ENCODE measurements around the gene ARHGEF4. TPM values are rescaled to one million over a fixed set of nuclear protein-coding genes. Genes with fewer than 3 reads are reported as not detected.

Gene ARHGEF4, protein sequence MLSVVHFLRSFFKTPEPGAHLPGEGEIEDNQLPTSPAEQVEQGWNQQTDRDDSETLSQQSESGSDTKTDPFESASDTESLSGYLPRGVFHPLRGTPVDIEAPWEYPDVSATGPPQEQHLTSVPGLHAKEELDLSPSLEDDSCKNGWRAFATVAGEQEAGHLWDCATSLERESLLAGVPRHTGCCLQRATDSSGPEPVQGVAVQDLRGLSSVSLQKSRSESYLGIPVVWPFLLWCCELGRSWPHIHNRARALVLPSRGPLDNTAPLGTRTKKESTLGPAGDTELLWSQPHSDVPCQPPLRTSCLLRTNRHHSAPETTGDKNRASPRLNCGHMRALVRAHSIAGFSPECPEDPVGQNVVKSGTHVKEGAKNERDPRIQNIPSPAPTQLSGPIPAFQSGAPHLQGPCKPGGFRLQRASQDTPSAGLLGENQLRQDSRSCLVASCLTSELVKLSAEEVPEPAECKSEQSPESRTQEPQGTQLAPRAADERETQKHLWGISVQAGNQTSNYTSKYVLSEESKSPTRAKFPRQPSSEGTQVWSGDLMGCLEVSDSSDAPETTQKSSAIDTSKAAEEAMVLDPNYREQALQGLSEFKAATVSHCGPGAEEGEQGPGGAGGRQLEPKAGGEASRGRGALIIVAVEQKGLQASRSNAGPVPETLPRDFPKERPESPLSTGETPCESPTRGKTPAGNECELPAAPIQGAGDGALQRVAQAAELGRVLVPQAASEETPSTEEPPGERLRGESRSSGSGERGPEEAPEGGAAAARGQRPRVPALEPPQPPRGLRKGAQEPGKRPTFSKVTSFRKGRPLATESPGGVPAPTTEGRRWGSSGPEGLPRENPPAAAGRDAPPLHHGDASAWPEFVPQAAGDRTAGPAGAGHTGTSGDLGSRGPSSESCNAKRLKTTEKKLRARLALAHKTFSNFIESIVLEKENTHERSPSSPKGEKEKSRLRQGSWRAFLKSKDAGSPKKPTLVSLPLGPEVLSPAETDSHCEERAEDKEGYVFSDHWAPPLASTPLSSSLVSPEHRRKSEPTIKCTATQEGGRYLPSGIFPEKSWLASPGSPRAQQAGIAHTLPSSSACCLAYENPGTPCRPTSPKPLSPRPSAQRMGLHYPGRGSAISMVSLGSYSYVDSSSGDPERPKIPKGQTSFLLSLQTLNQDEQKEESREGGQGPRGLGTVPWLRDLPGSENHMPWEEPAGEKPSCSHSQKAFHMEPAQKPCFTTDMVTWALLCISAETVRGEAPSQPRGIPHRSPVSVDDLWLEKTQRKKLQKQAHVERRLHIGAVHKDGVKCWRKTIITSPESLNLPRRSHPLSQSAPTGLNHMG (N-terminal part only)
- total RNA-seq (2014; rRNA removed; shearing (Covaris generic); ENCODE audit: low replicate concordance) = 0.89 and 7.6 TPM in 2 replicates

DNA sequence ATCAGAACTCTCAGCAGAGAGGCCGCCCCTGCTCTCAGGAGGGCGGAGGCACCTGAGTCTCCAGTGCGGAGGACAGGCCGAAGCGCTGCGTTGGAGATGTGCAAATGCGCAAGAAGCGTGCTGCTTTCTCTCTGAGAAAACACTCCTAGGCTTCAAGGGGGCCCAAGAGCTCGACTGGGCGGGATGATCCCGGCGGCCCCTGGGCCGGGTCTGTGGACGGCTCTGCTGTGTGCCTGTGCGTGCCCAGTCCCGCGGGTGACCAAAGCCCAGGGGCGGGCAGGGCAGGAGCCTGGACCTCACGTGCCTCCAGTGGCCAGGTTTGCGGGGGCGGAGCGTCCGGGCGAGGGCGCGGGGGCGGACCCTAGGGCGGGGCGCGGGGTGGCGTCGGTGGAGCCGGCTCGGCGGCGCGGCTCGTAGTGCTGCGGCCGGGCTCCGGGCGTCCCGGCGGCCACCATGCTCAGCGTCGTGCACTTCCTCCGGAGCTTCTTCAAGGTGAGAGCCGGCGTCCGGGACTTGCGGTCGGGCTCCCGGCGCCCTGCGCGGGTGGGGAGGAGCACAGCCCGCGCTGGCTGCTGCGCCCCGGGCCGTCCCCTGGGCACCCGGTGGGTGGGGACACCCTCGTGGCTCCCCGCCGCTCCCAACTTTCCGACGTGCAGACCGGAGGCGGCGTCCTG lies at the start of gene ARHGEF4:
Gene ARHGEF4, plus strand, starts transcription at position 414 of the 674 bp plus-strand sequence. Its CDS starts 40 bp downstream, at position 454.
- peak; percentile 54 for DNase-seq
- H3K27me3 ChIP-seq = peaks cover 2% of the 10 kb centered on the region; the same call in 1 of the 2 replicates
- no peaks in the 10 kb centered on the region for H3K36me3 ChIP-seq
- peak within 1 kb of the TSS; percentile 41 for H3K4me3 ChIP-seq
- no peaks in the 10 kb centered on the region for H3K9me3 ChIP-seq

DNA sequence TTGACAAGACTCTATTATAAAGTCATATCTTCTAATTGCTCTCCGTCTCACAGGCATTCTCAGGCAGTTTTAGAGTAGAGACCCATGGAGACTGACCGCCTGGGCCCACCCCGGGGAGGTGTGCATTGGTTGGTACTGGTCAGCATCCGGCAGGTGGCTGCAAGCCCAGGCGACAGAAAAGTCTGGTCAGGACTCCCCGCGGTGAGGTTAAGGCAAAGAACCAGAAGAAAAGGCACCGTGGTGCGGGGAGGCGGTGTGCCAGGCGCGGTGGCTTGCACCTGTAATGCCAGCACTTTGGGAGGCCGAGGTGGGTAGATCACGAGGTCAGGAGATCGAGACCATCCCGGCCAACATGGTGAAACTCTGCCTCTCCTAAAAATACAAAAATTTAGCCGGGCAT lies 48.9 kb upstream of the ARHGEF4 start:
- no peak overlapping the region for H3K4me3 ChIP-seq
- DNase-seq = no peak
- H3K9me3 ChIP-seq = no peaks in the 10 kb centered on the region
- no peaks in the 10 kb centered on the region for H3K36me3 ChIP-seq
- no peaks in the 10 kb centered on the region for H3K27me3 ChIP-seq

DNA sequence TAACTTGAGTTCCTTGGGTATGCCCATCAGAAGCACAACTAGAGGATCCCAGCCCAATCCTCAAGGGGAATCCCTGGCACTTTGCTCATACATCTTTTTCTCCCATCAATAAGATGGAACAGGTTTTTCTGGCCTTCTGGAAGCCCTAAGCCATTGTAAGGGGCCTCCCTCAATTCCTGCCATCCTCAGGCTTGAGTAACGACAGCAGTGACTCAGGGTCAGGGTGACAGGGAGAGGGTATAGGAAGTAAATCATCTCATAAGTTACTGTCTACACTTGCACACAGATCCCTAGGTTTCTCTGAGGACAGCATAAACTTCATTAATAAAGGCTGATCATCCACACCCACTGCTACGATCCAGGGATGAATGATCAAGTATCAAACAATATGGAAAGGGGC lies 46.4 kb upstream of the ARHGEF4 start:
- Histone ChIP-seq H3K27me3 (no peaks in the 10 kb centered on the region), H3K4me3 (no peak overlapping the region), H3K9me3 (no peaks in the 10 kb centered on the region), H3K36me3 (no peaks in the 10 kb centered on the region)
- DNase-seq = no peak

DNA sequence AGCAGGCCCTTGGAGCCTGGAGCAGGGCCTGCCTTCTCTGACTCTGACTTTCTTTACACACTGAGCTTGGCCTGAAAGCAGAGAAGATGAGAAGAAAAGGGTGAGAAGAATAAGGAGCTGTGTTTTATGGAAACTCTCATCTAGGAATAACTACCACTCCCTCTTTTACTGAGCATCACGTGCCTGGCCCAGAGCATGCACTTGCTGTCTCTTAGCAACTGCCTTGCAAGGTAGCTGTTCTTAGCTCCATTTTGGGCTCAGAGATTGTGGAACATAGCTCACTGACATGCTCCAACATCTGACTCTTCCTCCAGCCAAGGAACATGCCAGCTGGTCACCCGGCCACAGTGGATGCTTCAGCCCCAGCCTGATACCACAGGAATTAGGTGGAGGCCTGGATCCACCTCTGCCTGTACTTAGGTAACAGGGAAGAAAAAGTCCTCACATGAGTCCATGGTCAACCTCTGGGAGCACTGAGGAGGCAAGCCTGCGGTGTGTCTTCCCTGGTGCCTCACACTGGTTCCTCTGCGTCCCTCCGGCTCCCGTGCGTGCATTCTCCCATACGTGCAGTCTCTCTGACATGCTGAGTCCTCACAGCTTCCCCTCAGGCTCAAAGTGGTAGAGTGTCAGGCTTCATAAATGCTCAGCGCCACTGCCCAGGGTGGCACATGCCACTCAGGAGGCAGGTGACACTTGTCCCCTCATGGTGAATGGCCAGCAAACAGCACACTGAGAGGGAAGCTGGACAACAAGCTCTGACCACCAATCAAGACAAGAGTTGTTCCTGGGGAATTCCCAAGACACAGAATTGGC lies 45.7 kb upstream of the ARHGEF4 start:
- Histone ChIP-seq H3K27me3 (no peaks in the 10 kb centered on the region), H3K36me3 (no peaks in the 10 kb centered on the region), H3K4me3 (no peak overlapping the region), H3K9me3 (no peaks in the 10 kb centered on the region)
- DNase-seq = no peak

DNA sequence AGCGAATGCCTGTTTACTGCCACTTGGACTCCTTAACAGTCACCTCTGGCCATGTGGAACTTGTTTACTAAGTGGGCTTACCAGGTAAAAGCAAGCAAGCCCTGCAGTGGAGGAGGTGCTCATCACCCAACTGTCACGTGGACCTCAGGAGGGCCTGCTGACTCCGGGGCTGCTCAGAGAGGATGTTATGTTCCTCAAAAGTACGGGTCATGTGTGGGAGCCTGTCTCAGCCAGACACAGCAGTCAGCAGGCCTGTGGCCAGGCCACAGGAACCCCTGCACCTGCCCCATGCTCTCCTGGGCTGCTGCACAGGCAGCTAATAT lies 45.1 kb upstream of the ARHGEF4 start:
- no peak for DNase-seq
- no peaks in the 10 kb centered on the region for H3K36me3 ChIP-seq
- no peaks in the 10 kb centered on the region for H3K9me3 ChIP-seq
- H3K4me3 ChIP-seq = no peak overlapping the region
- no peaks in the 10 kb centered on the region for H3K27me3 ChIP-seq

DNA sequence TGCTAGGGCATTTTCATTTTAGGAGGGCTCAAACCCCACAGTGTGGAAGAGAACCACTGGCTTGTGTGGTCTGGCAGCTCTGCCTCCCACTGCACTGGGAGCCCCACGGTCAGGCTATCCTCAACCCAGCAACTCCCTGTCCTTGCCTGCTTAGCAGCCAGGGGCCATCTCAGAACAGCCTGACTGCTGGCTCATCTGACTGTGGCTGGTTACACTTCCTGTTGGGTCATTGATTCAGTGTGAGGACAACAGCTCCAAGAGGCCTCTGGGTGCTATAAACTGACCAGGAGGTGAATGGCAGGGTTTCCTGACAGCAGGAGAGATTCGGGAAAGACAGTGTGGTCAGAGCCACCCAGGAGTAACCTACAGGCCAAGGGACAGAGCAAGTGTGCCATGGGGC lies 41.3 kb upstream of the ARHGEF4 start:
- Histone ChIP-seq H3K36me3 (no peaks in the 10 kb centered on the region), H3K9me3 (no peaks in the 10 kb centered on the region), H3K27me3 (no peaks in the 10 kb centered on the region), H3K4me3 (no peak overlapping the region)
- no peak for DNase-seq

DNA sequence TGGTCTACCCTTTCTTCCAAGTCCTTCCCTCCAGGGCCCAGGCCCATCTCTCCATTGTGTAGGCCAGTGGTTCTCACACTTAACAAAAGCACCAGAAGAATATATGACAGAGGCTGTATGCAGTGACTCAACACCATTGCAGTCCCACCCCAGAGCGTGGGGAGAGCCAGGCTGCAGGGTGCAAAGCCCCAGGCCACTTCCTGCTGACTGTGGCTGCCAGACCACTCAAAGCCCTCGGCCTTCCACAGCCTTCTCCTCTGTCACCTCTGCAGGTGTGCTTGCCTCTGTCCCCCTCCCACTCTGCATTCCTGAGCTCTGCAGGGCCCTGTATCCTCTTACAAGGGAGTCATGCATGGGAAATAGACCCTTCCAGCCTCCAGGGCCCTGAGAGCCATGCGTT lies 40.4 kb upstream of the ARHGEF4 start:
- DNase-seq = no peak
- H3K4me3 ChIP-seq = no peak overlapping the region
- H3K27me3 ChIP-seq = no peaks in the 10 kb centered on the region
- no peaks in the 10 kb centered on the region for H3K9me3 ChIP-seq
- no peaks in the 10 kb centered on the region for H3K36me3 ChIP-seq

DNA sequence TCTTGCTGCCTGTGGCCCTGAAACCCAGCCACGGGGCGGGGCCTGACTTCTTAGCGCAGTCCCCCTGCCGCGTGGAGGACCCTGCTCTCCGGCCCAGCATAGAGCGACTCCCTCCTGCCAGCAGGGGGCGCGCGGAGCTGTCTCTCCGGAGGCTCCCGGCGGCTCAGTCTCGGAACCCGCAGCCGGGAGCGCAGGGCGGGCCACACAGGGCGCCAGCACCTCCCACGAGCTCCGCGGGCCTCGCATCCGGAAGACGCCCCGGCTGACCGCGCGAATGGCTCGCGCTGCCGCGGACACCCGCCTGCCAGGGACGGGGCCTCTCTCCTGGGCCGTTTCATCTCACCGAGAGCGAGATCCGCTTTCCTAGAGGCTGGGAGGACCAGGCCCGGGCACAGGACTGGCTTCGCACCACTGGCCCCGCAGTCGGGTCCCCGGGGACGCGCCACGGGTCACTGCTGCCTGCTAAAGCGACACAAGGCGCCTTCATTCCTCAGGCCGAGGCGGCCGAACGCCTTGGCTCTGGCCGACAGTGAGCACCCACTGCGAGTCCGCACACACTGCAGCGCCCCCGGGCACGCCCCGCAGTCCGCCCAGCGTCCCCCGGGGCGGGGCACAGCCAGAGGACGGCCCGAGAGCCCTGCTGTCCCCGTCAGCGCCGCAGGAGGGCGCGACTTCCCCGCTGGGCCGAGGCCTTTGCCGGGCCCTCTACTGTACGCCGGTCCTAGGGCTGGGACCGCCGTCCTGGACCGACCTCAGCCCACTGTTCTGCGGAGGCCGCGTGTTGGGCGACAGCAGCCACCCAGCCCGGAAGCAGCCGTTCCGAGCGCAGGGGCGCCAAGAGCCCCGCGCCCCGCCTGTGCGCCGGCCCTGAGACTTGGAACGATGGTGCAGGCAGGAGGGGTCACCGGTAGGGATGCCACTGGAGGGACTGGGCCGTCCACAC lies 39.0 kb upstream of the ARHGEF4 start:
- no peaks in the 10 kb centered on the region for H3K27me3 ChIP-seq
- H3K36me3 ChIP-seq = no peaks in the 10 kb centered on the region
- no peaks in the 10 kb centered on the region for H3K9me3 ChIP-seq
- H3K4me3 ChIP-seq = peak overlapping the region; percentile 89
- DNase-seq = peak; percentile 89

DNA sequence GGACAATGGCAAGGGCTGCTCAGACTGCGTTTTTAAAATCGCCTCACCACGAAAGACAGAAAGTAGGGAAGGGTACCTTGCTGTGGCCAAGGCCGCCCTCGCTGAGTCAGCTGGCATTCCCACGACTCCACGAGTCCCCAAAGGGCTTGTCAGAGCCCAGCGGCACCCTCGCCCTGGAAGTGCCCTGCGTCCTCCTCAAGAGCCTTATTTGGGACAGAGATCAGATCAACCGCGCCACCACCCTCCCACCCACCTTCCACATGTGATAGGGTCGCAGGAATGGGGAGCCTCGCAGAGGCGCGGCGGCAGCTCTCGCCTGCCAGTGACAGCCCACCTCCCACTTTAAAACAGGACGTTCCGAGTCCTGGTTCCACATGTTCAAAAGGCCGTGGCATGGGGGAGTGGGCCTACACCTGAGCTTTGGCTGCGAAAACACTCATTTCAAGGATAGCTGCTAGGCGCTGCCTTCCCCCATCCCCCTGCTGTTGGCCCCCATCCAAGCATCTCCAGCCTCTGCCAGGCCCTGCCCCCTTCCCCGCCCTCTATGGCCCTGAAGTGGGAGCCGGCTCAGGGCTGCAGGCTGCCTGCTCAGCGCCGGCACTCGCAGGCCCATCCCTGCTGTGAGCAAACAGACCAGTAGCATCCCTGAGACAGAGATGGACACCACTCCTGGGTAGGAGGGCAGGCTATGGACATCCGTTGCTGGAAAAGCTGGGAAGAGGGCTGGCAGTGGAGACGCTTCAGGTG lies 38.1 kb upstream of the ARHGEF4 start:
- H3K4me3 ChIP-seq = peak overlapping the region; percentile 89
- no peaks in the 10 kb centered on the region for H3K36me3 ChIP-seq
- no peaks in the 10 kb centered on the region for H3K27me3 ChIP-seq
- H3K9me3 ChIP-seq = no peaks in the 10 kb centered on the region
- no peak for DNase-seq

DNA sequence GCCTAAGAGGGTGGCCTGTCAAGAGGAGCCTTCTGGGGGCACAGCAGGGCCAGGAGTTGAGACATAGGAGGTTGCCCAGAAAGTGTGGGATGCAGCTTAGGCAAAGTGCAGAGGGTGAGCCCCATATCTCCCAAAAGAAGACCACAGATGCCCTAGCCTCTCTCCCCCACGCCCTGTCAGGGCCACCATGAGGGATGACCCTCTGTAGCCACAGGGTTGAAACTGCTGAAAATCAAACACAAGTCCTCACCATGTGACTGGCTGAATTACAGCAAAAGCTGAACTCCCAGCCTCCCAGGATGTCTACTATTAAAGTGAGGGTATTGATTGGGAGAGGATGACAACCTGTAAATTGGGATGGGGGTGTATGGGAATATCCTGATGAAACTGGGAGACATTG lies 37.4 kb upstream of the ARHGEF4 start:
- DNase-seq = no peak
- Histone ChIP-seq H3K27me3 (no peaks in the 10 kb centered on the region), H3K36me3 (no peaks in the 10 kb centered on the region), H3K9me3 (no peaks in the 10 kb centered on the region), H3K4me3 (no peak overlapping the region)

DNA sequence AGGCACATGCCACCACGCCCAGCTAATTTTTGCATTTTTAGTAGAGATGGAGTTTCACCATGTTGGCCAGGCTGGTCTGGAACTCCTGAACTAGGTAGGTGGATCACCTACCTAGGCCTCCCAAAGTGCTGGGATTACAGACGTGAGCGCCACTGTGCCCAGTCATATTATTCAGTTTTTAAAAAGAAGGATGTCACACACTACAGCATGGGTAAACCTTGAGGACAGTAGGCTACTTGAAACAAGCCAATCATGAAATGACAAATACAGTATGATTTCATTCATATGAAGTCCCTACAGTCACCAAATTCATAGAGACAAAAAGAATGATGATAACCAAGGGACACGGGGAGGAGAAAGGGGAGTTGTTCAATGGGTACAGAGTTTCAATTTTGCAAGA lies 31.1 kb upstream of the ARHGEF4 start:
- Histone ChIP-seq H3K27me3 (no peaks in the 10 kb centered on the region), H3K4me3 (no peak overlapping the region), H3K36me3 (no peaks in the 10 kb centered on the region), H3K9me3 (no peaks in the 10 kb centered on the region)
- no peak for DNase-seq

DNA sequence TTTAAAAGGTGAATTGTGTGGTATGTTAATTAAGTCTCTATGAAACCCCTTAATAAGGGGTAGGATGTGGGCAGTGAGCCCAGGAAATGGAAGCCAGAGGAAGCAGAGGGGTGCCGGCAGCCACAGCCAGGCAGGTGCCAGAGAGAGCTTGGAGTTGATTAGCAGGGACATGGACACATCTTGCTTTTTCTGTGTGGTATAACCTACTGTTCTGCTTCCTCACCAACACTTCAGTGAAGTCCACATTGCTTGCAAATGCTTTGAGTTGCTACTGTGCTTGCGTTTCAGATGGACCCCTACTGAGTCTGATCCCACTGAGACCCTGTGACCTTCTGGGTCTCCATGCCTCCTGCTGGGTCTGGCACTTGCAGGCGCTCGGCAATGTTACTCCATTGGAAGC lies 30.3 kb upstream of the ARHGEF4 start:
- no peaks in the 10 kb centered on the region for H3K36me3 ChIP-seq
- no peak overlapping the region for H3K4me3 ChIP-seq
- DNase-seq = no peak
- H3K9me3 ChIP-seq = no peaks in the 10 kb centered on the region
- no peaks in the 10 kb centered on the region for H3K27me3 ChIP-seq

DNA sequence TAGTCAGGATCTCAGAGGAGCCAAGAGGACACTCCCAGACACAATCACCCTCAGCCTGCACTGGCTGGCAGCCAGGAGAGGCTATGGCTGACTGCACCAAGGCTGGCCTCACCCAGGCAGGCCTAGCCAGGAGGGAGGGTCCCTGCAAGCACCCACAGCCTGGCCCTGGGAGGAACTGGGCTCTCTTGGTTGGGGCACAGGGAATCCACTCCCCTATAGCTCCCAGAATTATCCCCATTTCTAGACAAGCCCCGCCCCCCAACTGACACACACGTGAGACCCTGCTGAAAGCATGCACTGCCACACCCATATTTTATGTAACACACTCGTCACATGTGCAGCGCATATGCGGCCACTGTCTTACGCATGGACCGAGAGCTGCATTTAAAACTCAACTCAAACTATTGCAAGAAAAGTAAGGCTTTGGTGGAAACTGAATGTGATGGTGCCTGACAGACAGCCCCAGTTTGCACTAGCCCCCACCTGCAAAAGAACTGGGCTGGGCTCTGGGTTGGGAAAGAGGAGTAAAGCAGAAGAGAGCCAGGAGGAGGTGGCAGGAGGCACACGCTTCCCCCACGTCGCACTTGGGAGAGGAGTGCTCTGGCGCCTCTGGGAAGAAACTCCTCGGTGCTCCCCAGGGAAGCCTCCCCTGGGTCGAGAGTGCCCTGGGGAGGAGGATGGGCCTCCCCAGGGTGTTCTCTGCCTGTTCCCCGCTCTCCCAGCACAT lies 28.9 kb upstream of the ARHGEF4 start:
- Histone ChIP-seq H3K4me3 (no peak overlapping the region), H3K27me3 (no peaks in the 10 kb centered on the region)
- no peak for DNase-seq

More for the DNA sequence above, 28.9 kb upstream of the ARHGEF4 start:
- Histone ChIP-seq H3K9me3 (no peaks in the 10 kb centered on the region), H3K36me3 (no peaks in the 10 kb centered on the region)

Data from MG63 (cell line).